GM23338 (cell line): Measurements from ENCODE around the gene MAP1LC3A. TPM values are rescaled to one million over a fixed set of nuclear protein-coding genes. Genes with fewer than 3 reads are reported as not detected.

Experiments used
- ATAC-seq: fragments of 200-7000 bp; cut with Tn5 transposase; 3 replicates; pipeline ENCODE4 v1.9.1; 2020
- DNase-seq: peaks from one replicate; pipeline ENCODE4 v3.0.0-alpha.2; 2015; ENCODE audit warnings: low spot score
- H2AFZ ChIP-seq: fragments of 200-600 bp; sonication (generic); 2 replicates; pipeline ENCODE4 v1.8.0; 2016; ENCODE audit warnings: antibody characterized with exemption, mild to moderate bottlenecking, moderate library complexity
- H3F3A ChIP-seq: fragments of 200-600 bp; sonication (generic); replicated peaks from 2 replicates; pipeline ENCODE4 v1.8.0; 2017; ENCODE audit warnings: antibody characterized with exemption, mixed run types, low read depth
- H3K27ac ChIP-seq: fragments of 200-600 bp; sonication (generic); 2 replicates; pipeline ENCODE4 v1.6.1; 2016; ENCODE audit warnings: low read depth
- H3K27me3 ChIP-seq: fragments of 200-600 bp; sonication (generic); 2 replicates; pipeline ENCODE4 v1.8.0; 2016; ENCODE audit warnings: mild to moderate bottlenecking, mixed run types, moderate library complexity; ENCODE audit not compliant: insufficient read depth
- H3K36me3 ChIP-seq: fragments of 200-600 bp; sonication (generic); 2 replicates; pipeline ENCODE4 v1.8.0; 2016; ENCODE audit warnings: mild to moderate bottlenecking; ENCODE audit not compliant: insufficient read depth
- H3K4me1 ChIP-seq: fragments of 200-600 bp; sonication (generic); 2 replicates; pipeline ENCODE4 v1.8.0; 2016; ENCODE audit warnings: mild to moderate bottlenecking, moderate library complexity; ENCODE audit not compliant: insufficient read depth
- H3K4me2 ChIP-seq: fragments of 200-600 bp; sonication (generic); 2 replicates; pipeline ENCODE4 v1.7.1; 2017; ENCODE audit warnings: mixed run types
- H3K4me3 ChIP-seq: fragments of 200-600 bp; sonication (generic); 2 replicates; pipeline ENCODE4 v1.6.1; 2016; ENCODE audit warnings: mixed run types
- H3K79me2 ChIP-seq: fragments of 200-600 bp; sonication (generic); replicated peaks from 2 replicates; pipeline ENCODE4 v1.8.0; 2017; ENCODE audit warnings: mild to moderate bottlenecking; ENCODE audit not compliant: insufficient read depth
- H3K9me2 ChIP-seq: fragments of 200-600 bp; sonication (generic); 2 replicates; pipeline ENCODE4 v1.8.0; 2017; ENCODE audit not compliant: insufficient read depth
- H4K20me1 ChIP-seq: fragments of 200-600 bp; sonication (generic); replicated peaks from 2 replicates; pipeline ENCODE4 v1.8.0; 2017; ENCODE audit warnings: mild to moderate bottlenecking; ENCODE audit not compliant: insufficient read depth
- H3K27ac Mint-ChIP-seq: 2 replicates; pipeline ENCODE4 v1.8.0; 2020; ENCODE audit warnings: inconsistent platforms, mild to moderate bottlenecking, moderate library complexity, mixed read lengths
- H3K27me3 Mint-ChIP-seq: 3 replicates; pipeline ENCODE4 v1.8.0; 2022; ENCODE audit warnings: low read depth, mild to moderate bottlenecking, moderate library complexity, mixed read lengths, inconsistent platforms; ENCODE audit not compliant: insufficient read depth, poor library complexity
- H3K36me3 Mint-ChIP-seq: 3 replicates; pipeline ENCODE4 v1.8.0; 2021; ENCODE audit warnings: low read depth, mild to moderate bottlenecking, inconsistent platforms, moderate library complexity, mixed read lengths
- H3K4me1 Mint-ChIP-seq: 3 replicates; pipeline ENCODE4 v1.8.0; 2020; ENCODE audit warnings: mild to moderate bottlenecking, inconsistent platforms, mixed read lengths
- H3K4me3 Mint-ChIP-seq: 3 replicates; pipeline ENCODE4 v1.8.0; 2021; ENCODE audit warnings: moderate library complexity, mild to moderate bottlenecking, inconsistent platforms, mixed read lengths
- H3K9me3 Mint-ChIP-seq: 3 replicates; pipeline ENCODE4 v1.8.0; 2020; ENCODE audit warnings: moderate library complexity, mild to moderate bottlenecking, inconsistent platforms, mixed read lengths
- CREB1 ChIP-seq: fragments of 250-450 bp; sonication (Bioruptor Pico); IDR thresholded peaks from 2 replicates; pipeline ENCODE4 v1.5.0; 2020; ENCODE audit warnings: low read depth, mild to moderate bottlenecking, moderate library complexity
- CTCF ChIP-seq, 2 experiments: fragments of 200-600 bp in 1 of 2; sonication (generic) in 1 of 2; conservative IDR thresholded peaks; 2 replicates each; pipeline versions ENCODE4 v1.5.1 to v1.6.1; 2016 to 2017; ENCODE audit warnings: antibody characterized with exemption in 2 of 2, low read depth in 2 of 2, mild to moderate bottlenecking in 2 of 2, moderate library complexity in 1 of 2
- ETS1 ChIP-seq: IDR thresholded peaks from 2 replicates; pipeline ENCODE4 v1.6.1; 2016; ENCODE audit warnings: antibody characterized with exemption
- EZH2 ChIP-seq: fragments of 200-600 bp; sonication (generic); IDR thresholded peaks from one replicate; pipeline ENCODE4 v1.8.0; 2017; ENCODE audit warnings: antibody characterized with exemption, mild to moderate bottlenecking, low read depth; ENCODE audit not compliant: unreplicated experiment
- EZH2phosphoT487 ChIP-seq: fragments of 200-600 bp; sonication (generic); IDR thresholded peaks from one replicate; pipeline ENCODE4 v1.8.1; 2018; ENCODE audit warnings: antibody characterized with exemption; ENCODE audit not compliant: unreplicated experiment
- JUNB ChIP-seq: IDR thresholded peaks from one replicate; pipeline ENCODE4 v1.6.1; 2016; ENCODE audit warnings: antibody characterized with exemption; ENCODE audit not compliant: unreplicated experiment
- NANOG ChIP-seq: IDR thresholded peaks from 2 replicates; pipeline ENCODE4 v1.6.1; 2016; ENCODE audit warnings: antibody characterized with exemption, borderline replicate concordance
- POLR2AphosphoS5 ChIP-seq: IDR thresholded peaks from 2 replicates; pipeline ENCODE4 v1.6.1; 2016; ENCODE audit warnings: antibody characterized with exemption, low read depth
- REST ChIP-seq: IDR thresholded peaks from one replicate; pipeline ENCODE4 v1.6.1; 2018; ENCODE audit warnings: antibody characterized with exemption; ENCODE audit not compliant: unreplicated experiment
- STAT1 ChIP-seq: IDR thresholded peaks from one replicate; pipeline ENCODE4 v1.6.1; 2016; ENCODE audit warnings: antibody characterized with exemption; ENCODE audit not compliant: unreplicated experiment
- ZNF114 ChIP-seq: fragments of 250-450 bp; sonication (Bioruptor Pico); IDR thresholded peaks from 2 replicates; pipeline ENCODE4 v1.5.0; 2020; ENCODE audit warnings: mild to moderate bottlenecking, moderate library complexity
- ZNF331 ChIP-seq: fragments of 250-450 bp; sonication (Bioruptor Pico); IDR thresholded peaks from 2 replicates; pipeline ENCODE4 v1.5.0; 2020; ENCODE audit warnings: low read depth, mild to moderate bottlenecking, moderate library complexity
- ZNF462 ChIP-seq: fragments of 250-450 bp; sonication (Bioruptor Pico); IDR thresholded peaks from 2 replicates; pipeline ENCODE4 v1.5.0; 2020; ENCODE audit warnings: mild to moderate bottlenecking, moderate library complexity
- polyA plus RNA-seq: library from polyadenylated mRNA; unstranded; fragments of >200 nt; fragmentation: Nextera tagmentation; extraction: Ambion mirVana; gene quantifications from 2 replicates; pipeline ENCODE4 v1.2.1, GENCODE V29; 2016
- total RNA-seq: library from RNA; depleted of rRNA; stranded (reverse); fragments of >200 nt; shearing (Covaris generic); gene quantifications from 2 replicates; pipeline ENCODE4 v1.2.3, GENCODE V29; 2014

Gene MAP1LC3A
- total and polyA plus RNA-seq, 2 experiments from 2014 or later = 15.2 to 15.9 TPM

GRCh38 chr20:34581341-34582184 lies 23.0 kb downstream of the MAP1LC3A start:
- ATAC-seq (no peak), DNase-seq (no peak)
- Histone ChIP-seq H3K36me3 (no peaks in the 10 kb centered on the region; the same call in 1 of the 2 replicates), H2AFZ (no peak overlapping the region), H3K27me3 (no peaks in the 10 kb centered on the region), H3K4me1 (no peaks in the 10 kb centered on the region), H3F3A (no peaks in the 10 kb centered on the region), H3K4me2 (no peak overlapping the region), H3K4me3 (no peak overlapping the region), H3K9me2 (no peaks in the 10 kb centered on the region), H4K20me1 (no peaks in the 10 kb centered on the region), H3K27ac (no peak overlapping the region), H3K79me2 (no peaks in the 10 kb centered on the region)
- no peak overlapping the region for H3K4me3 Mint-ChIP-seq
- TF ChIP-seq NANOG (no peak), ETS1 (no peak), ZNF462 (CRISPR knock-in tag) (no peak), CREB1 (CRISPR knock-in tag) (no peak), ZNF114 (CRISPR knock-in tag) (no peak), REST (no peak), ZNF331 (CRISPR knock-in tag) (no peak), EZH2 (no peak), POLR2AphosphoS5 (no peak), STAT1 (no peak), JUNB (no peak), EZH2phosphoT487 (no peak), CTCF (conservative IDR thresholded peaks at IDR 0.05; ENCODE audit: low read depth in 2 of 2) (no peak)
- H3K36me3 Mint-ChIP-seq = peaks cover 4% of the 10 kb centered on the region; the same call in 2 of the 3 replicates
- H3K4me1 Mint-ChIP-seq = no peaks in the 10 kb centered on the region
- H3K27ac Mint-ChIP-seq = no peak overlapping the region
- no peaks in the 10 kb centered on the region for H3K9me3 Mint-ChIP-seq
- H3K27me3 Mint-ChIP-seq = peaks cover 4% of the 10 kb centered on the region
